ENCODE data around the gene LYST. TPM values are rescaled to one million over a fixed set of nuclear protein-coding genes. Genes with fewer than 3 reads are reported as not detected.

The LYST gene
- total RNA-seq, 2 experiments from 2014 or later, result 34.4 to 36.0 TPM

DNA sequence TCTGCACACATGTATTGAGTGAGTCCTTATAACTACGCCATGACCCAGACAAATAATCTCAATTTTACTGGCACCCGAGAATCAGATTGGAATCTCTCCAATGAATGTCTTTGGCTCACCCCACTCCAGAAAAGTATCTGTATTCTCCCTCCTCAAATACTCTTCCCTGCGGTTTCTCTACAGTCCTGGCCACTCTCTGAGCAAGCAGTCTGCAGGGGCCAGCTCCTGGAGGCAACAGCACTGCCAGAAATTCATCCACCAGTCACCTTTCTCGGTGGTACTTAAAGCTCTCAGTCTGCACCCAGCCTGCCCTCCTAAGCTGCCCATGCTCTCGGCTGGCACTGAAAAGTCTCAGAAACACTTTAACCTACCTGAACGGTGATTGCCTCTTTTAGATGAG is 16.1 kb upstream of the LYST start:
- no peaks in the 10 kb centered on the region for H3K9me3 Mint-ChIP-seq
- CTCF ChIA-PET, result interaction anchor here (1.1 kb wide), 1 partner anchor 89 kb away, joined by 3 read pairs; no protein-coding TSS in a partner anchor
- peak overlapping the region; percentile 44 for H3K27ac Mint-ChIP-seq
- DNase-seq, result no peak
- H3K27me3 Mint-ChIP-seq, result peaks cover 2% of the 10 kb centered on the region
- H3K4me3 Mint-ChIP-seq, result peak overlapping the region; percentile 7
- peaks cover 64% of the 10 kb centered on the region for H3K4me1 Mint-ChIP-seq
- POLR2A ChIA-PET, result interaction anchor here (0.8 to 1.8 kb wide), 3 partner anchors 13 to 16 kb away, joined by 3 to 12 read pairs (median 4); partner anchors contain the start of gene LYST
- no peaks in the 10 kb centered on the region for H3K36me3 Mint-ChIP-seq (ENCODE audit: low read depth)

DNA sequence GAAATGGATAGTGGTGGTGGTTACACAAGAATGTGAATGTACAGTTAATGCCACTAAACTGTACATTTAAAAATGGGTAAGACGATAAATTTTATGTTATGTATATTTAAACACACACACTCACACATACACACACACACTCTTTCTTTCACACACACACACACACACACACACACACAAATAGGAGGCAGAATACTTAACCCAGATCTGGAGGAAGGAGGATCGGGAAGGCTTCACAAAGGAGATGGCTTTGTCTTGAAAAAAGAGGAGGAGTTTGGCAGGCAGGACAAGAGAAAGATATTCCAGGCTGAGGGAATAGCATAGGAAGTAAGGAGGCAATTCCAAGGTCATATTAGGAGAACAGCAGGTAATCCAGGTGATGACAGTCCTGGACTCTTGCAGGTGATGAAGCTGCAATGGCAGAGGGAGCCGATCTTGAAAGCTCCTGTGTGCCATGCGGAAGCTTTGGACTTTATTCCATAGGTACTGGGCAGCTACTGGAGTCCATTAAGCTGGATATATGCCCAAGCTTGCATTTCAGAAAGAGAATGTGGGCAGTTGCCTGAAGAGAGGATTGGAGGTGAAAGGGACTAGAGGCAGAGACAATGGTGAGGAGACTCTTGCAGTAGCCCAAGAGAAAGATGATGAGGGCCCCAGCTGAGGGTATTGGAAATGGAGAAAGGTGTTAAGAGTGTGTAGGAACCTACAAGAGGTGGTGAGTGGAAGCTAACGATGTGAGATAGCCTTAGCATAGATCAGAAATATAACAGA is 15.4 kb upstream of the LYST start:
- DNase-seq, result no peak
- Mint-ChIP-seq H3K27ac (peak overlapping the region; percentile 44), H3K4me1 (peaks cover 64% of the 10 kb centered on the region), H3K9me3 (no peaks in the 10 kb centered on the region), H3K36me3 (ENCODE audit: low read depth) (no peaks in the 10 kb centered on the region), H3K4me3 (peak overlapping the region; percentile 7), H3K27me3 (peaks cover 2% of the 10 kb centered on the region)
- POLR2A ChIA-PET, result interaction anchor here (1.0 to 1.8 kb wide), 2 partner anchors 13 to 15 kb away, joined by 4 to 12 read pairs; partner anchors contain the start of gene LYST
- CTCF ChIA-PET, result no interaction called here

DNA sequence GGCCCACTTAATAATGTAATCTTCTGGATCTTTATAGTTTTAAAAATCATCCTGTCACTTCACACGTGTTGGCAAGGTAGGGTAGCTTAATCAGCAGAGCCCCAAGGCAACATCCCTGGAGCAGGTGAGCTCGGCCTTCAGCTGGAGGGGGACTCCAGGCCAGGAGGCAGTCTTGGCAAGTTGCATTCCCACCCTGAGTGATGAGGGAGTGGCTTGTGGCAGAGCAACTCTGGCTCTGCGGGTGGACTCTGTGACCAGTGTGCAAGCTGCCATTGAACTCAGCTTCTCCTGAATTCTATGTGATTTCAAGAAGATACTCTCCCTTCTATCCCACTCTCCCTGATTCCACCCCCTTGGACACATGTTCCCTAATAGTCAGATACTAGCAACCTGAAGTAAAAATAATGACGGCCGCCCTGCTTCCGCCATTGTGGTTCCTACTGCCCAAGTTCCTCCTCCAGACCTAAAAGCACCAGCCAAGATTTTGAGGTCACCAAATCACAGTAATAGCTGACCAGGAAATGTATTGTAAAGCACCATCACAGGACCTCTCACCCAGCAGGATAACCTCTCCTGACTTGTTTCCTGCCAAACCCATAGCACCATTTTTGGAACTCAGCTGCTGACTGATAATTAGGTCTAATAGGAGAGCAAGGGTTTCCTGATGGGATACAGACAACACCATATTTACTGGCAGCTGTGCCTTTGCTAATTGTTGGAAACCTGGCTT is 11.5 kb upstream of the LYST start:
- ChIA-PET POLR2A (interaction anchor here (1.1 to 3.8 kb wide), 3 partner anchors 10 to 374 kb away, joined by 3 to 41 read pairs (median 28); partner anchors contain the start of genes B3GALNT2 and LYST), CTCF (interaction anchor here (0.8 to 1.0 kb wide), 2 partner anchors 11 to 18 kb away, joined by 3 to 4 read pairs; no protein-coding TSS in a partner anchor)
- DNase-seq, result no peak
- H3K27ac Mint-ChIP-seq, result no peak overlapping the region
- H3K4me1 Mint-ChIP-seq, result peaks cover 78% of the 10 kb centered on the region
- H3K36me3 Mint-ChIP-seq (ENCODE audit: low read depth), result no peaks in the 10 kb centered on the region
- H3K27me3 Mint-ChIP-seq, result peaks cover 2% of the 10 kb centered on the region
- no peak overlapping the region for H3K4me3 Mint-ChIP-seq
- H3K9me3 Mint-ChIP-seq, result no peaks in the 10 kb centered on the region

DNA sequence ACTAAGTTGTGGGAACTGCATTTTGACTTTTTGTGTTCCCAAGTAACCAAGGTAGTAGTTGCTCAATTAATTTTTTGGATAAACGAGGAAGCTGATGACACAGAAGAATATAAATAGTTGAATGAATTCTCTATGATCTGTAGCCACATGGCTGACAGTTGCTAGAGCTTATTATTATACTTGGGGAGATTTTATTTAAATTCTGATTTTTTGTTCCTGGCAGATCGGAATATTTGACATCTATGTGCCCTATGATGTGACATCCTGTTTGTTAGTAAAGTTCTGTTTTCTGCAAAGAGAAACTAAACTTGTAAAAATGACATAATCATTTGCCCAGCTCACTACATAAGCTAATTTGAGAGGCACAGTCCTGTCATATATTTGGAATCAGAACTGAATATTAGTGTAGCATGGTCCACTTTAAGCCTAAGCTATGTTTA is 9.7 kb upstream of the LYST start:
- Mint-ChIP-seq H3K9me3 (no peaks in the 10 kb centered on the region), H3K36me3 (ENCODE audit: low read depth) (no peaks in the 10 kb centered on the region), H3K27ac (peak overlapping the region; percentile 76), H3K4me3 (peak overlapping the region; percentile 50), H3K4me1 (peaks cover 76% of the 10 kb centered on the region), H3K27me3 (no peaks in the 10 kb centered on the region)
- POLR2A ChIA-PET, result interaction anchor here (0.6 to 3.8 kb wide), 9 partner anchors 9 to 615 kb away, joined by 3 to 41 read pairs (median 5); partner anchors contain the start of gene LYST
- CTCF ChIA-PET, result interaction anchor here (0.6 to 1.6 kb wide), 7 partner anchors 11 to 997 kb away, joined by 3 to 11 read pairs (median 4); no protein-coding TSS in a partner anchor
- no peak for DNase-seq

DNA sequence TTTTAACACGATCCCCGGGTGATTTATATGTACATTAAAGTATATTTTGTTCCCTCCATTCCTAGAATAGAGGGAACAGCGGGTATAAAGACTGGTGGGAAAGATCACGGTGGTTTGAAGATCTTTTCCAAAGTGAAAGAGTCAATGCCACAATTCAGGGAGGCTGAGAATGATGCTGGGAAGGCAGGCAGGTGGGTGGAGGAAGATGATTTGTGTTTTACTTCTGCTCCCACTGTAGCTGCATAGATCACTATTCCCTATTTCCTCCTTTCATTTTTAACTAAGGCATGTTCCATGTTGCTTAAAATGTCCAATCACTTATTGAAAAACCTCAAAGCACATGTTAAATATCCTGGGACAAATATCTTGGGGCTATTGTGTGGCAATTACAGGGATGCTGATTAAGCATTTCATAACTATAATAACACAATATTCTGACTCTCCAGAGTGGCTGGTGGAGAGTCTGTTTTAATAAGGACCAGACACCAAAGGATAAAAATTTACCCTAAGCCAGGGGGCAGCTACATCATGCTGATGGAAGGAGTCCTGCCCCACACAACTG is 8.4 kb upstream of the LYST start:
- no peaks in the 10 kb centered on the region for H3K36me3 Mint-ChIP-seq (ENCODE audit: low read depth)
- H3K27me3 Mint-ChIP-seq, result no peaks in the 10 kb centered on the region
- ChIA-PET CTCF (interaction anchor here (1.3 kb wide), 1 partner anchor 97 kb away, joined by 5 read pairs; no protein-coding TSS in a partner anchor), POLR2A (interaction anchor here (0.8 to 3.8 kb wide), 5 partner anchors 8 to 112 kb away, joined by 3 to 41 read pairs (median 6); partner anchors contain the start of gene LYST)
- DNase-seq, result no peak
- no peaks in the 10 kb centered on the region for H3K9me3 Mint-ChIP-seq
- H3K27ac Mint-ChIP-seq, result no peak overlapping the region
- H3K4me3 Mint-ChIP-seq, result no peak overlapping the region
- peaks cover 74% of the 10 kb centered on the region for H3K4me1 Mint-ChIP-seq

DNA sequence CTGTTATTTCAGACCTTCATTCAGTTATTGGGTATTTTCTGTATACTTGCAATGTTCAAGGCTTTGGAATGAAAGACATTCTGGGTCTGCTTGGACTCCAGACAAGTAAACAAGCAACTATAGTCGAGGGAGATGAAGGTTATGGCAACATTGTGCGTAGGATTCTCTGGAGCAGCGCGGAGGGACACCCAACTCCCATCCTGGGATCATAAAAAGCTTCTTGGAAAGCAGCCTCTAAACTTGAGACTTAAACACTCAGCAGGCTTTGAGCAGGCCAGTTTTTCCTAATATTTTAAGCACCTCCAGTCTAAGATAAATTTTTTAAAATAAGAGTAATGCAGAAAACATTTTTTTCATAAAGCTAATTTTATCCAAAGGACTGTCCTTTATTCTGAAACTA is 7.6 kb upstream of the LYST start:
- POLR2A ChIA-PET, result interaction anchor here (0.8 to 3.8 kb wide), 4 partner anchors 8 to 111 kb away, joined by 3 to 28 read pairs (median 4); partner anchors contain the start of gene LYST
- no peak overlapping the region for H3K4me3 Mint-ChIP-seq
- H3K27ac Mint-ChIP-seq, result peak overlapping the region; percentile 23
- no peaks in the 10 kb centered on the region for H3K27me3 Mint-ChIP-seq
- no peaks in the 10 kb centered on the region for H3K36me3 Mint-ChIP-seq (ENCODE audit: low read depth)
- DNase-seq, result no peak
- peaks cover 72% of the 10 kb centered on the region for H3K4me1 Mint-ChIP-seq
- CTCF ChIA-PET, result no interaction called here
- no peaks in the 10 kb centered on the region for H3K9me3 Mint-ChIP-seq

DNA sequence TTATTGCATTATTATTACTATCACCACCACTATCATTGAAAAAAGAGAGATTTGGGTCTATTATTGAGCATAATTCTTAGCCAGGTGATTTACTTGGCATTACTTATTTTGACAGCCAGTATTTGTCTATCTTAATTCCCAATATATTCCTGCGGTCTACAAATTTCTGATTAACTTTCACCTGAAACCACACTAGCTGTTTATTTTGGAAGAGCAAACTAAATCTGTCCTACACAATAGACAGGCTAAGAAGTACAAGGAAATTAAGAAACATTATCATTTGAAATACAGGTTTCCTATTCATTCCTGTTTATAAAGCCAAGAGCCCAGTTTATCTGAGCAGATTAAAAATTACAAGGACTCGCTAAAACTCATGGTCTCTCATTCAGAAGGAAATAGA is 6.9 kb upstream of the LYST start:
- ChIA-PET CTCF (no interaction called here), POLR2A (no interaction called here)
- Mint-ChIP-seq H3K27ac (peak overlapping the region; percentile 69), H3K27me3 (no peaks in the 10 kb centered on the region), H3K36me3 (ENCODE audit: low read depth) (no peaks in the 10 kb centered on the region), H3K4me1 (peaks cover 69% of the 10 kb centered on the region), H3K9me3 (no peaks in the 10 kb centered on the region), H3K4me3 (no peak overlapping the region)
- no peak for DNase-seq

DNA sequence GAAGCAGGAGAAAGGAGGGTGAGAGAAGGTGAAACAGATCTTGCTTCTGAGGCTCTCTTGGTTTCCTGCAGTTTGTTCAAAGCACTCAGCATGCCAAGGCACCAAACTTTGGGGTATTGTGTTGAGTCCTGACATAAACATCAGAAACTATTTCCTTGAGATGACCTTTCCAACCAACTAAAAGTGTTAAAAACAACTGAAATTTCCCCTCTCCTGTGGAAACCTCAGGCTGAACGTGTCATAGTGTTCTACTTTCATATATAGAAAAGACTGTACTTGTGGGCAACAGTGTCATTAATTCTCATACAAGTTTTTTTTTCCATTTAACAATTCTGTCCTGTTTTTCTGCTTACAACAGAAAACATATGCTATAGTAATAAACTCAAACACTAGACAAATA is 6.3 kb upstream of the LYST start:
- H3K4me1 Mint-ChIP-seq, result peaks cover 68% of the 10 kb centered on the region
- H3K4me3 Mint-ChIP-seq, result peak overlapping the region; percentile 2
- ChIA-PET POLR2A (no interaction called here), CTCF (no interaction called here)
- H3K36me3 Mint-ChIP-seq (ENCODE audit: low read depth), result no peaks in the 10 kb centered on the region
- peak overlapping the region; percentile 69 for H3K27ac Mint-ChIP-seq
- H3K9me3 Mint-ChIP-seq, result no peaks in the 10 kb centered on the region
- no peak for DNase-seq
- H3K27me3 Mint-ChIP-seq, result no peaks in the 10 kb centered on the region

DNA sequence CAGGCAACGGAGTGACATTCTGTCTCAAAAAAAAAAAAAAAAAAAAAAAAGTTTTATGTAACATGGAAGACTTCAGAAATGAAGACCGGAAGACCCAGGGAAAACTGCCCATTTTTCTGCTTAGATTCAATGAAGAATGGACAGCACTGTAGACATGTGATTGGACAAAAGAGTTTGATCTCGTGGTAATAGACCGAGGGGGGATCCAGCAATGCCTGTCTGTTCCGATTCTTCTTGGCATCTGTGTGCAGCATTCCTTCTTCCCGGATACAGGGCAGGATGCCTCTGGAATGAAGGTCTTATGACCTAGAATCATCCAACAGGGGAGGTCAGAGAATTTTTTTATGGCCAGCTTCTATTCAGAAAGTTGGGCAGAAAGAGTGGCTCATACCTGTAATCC is 5.6 kb upstream of the LYST start:
- Mint-ChIP-seq H3K4me3 (no peak overlapping the region), H3K27ac (peak overlapping the region; percentile 69), H3K27me3 (no peaks in the 10 kb centered on the region), H3K36me3 (ENCODE audit: low read depth) (no peaks in the 10 kb centered on the region), H3K4me1 (peaks cover 69% of the 10 kb centered on the region), H3K9me3 (no peaks in the 10 kb centered on the region)
- CTCF ChIA-PET, result no interaction called here
- no peak for DNase-seq
- POLR2A ChIA-PET, result no interaction called here

DNA sequence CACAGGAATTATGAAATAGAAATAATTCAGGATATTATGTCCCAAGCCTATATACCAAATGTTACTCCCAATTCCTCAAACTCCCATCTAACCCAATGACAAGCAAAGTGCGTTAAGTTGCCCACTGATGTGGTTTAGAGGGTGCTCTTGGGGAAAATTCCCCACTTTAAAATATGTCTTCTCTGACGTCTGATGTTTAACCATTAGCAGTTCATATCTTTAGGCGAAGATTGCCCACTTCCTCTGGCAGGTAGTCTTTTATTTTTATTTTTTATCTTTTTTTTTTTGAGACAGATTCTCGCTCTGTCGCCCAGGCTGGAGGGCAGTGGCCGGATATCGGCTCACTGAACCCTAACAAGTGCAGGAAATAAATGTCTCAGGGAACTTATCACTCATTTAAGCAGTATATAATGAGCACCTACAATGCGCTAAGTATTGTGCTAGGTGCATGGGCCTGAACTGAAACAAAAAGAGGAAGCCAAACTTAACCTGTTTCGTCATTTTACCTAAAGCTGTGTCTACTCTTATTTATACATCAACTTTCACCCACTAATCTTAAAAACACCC is 1.3 kb upstream of the LYST start:
- peaks cover 58% of the 10 kb centered on the region for H3K4me1 Mint-ChIP-seq
- peak overlapping the region; percentile 91 for H3K4me3 Mint-ChIP-seq
- H3K9me3 Mint-ChIP-seq, result no peaks in the 10 kb centered on the region
- peak overlapping the region; percentile 94 for H3K27ac Mint-ChIP-seq
- POLR2A ChIA-PET, result interaction anchor here (0.6 to 4.2 kb wide), 18 partner anchors 9 to 741 kb away, joined by 3 to 41 read pairs (median 9); partner anchors contain the start of gene B3GALNT2
- H3K27me3 Mint-ChIP-seq, result no peaks in the 10 kb centered on the region
- peaks cover 13% of the 10 kb centered on the region for H3K36me3 Mint-ChIP-seq (ENCODE audit: low read depth)
- DNase-seq, result peak; percentile 58
- CTCF ChIA-PET, result interaction anchor here (0.6 to 2.9 kb wide), 2 partner anchors 10 to 104 kb away, joined by 4 to 19 read pairs; no protein-coding TSS in a partner anchor

DNA sequence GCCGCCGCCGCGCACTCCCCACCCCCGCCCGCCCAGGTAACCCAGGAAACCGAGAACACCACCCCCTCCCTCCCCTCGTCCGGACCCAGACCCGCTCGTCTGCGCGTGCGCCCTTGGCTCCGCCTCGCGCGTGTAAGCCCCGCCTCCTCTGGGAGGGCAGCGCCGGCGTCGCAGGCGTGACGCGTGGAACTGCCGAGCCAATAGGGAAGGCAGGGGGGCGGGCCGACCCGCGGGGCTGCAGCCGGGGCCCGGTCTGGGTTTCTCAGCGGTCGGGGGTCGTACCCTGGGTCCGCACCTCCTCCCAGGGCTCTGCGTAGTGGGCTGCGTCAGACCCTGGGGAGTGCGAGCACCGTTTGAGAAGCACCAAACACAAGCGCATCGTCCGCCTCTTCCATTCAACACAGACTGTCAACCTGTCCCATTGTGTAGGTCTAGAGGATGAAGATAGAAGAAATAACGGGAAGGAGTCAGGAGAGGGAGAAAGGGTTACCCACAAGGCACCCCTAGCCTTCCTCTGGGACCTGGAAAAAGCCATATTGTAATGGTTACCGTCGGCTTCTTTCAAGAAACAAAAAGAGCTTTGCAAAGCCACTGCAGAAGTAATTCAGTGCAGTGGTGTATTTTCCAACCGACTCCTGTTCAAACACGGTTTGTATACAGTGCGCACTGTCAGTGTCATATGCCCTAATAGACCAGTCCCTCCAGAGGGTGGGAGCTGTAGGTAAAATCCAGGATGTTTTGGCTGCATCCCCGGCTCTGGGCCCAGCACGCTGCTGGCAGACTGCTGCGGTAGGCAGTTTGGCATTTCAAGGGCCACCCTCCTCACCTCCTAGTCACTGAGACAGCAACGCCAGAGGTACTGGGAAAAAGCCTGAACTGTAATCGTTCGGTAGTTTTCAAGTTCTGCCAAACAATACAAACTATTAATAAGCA is 473 bp upstream of the LYST start:
- peaks cover 54% of the 10 kb centered on the region for H3K4me1 Mint-ChIP-seq
- no peaks in the 10 kb centered on the region for H3K9me3 Mint-ChIP-seq
- ChIA-PET POLR2A (interaction anchor here (0.8 to 4.2 kb wide), 18 partner anchors 7 to 740 kb away, joined by 3 to 41 read pairs (median 8); partner anchors contain the start of gene B3GALNT2), CTCF (interaction anchor here (0.6 to 4.5 kb wide), 6 partner anchors 10 to 139 kb away, joined by 3 to 88 read pairs (median 6); no protein-coding TSS in a partner anchor)
- peak overlapping the region; percentile 94 for H3K27ac Mint-ChIP-seq
- no peaks in the 10 kb centered on the region for H3K27me3 Mint-ChIP-seq
- H3K4me3 Mint-ChIP-seq, result peak overlapping the region; percentile 91
- peak; percentile 98 for DNase-seq
- peaks cover 17% of the 10 kb centered on the region for H3K36me3 Mint-ChIP-seq (ENCODE audit: low read depth)

All from activated CD4-positive, alpha-beta memory T cell treated with anti-CD3 and anti-CD28 coated beads, Interleukin-2, amount 10 ng/mL, durations not matched to agents 7 days and 5 days (primary cell).